ENCODE data around the gene ASB1. TPM values are rescaled to one million over a fixed set of nuclear protein-coding genes. Genes with fewer than 3 reads are reported as not detected.
A peak's percentile ranks its signal among the peaks of the same experiment; 100 is the strongest.

ASB1 gene
- total and polyA plus RNA-seq, 9 of the 15 experiments (the other 6 are each of a cell fraction or from before 2014, with no cell fraction given): 6.3 to 37.7 (median 23.9) TPM

GRCh38 chr2:238420878-238421694, 5.6 kb upstream of the ASB1 start (continued):
- TF ChIP-seq RCOR1 (IDR thresholded peaks at IDR 0.05; ENCODE audit: borderline replicate concordance in 1 of 2, low read depth in 2 of 2, low read length in 2 of 2) (peak in 1 of 2 experiments; percentile 74; a peak in 1 of 4 replicates), ZNF76 (CRISPR knock-in tag; IDR thresholded peaks at IDR 0.05; ENCODE audit: borderline replicate concordance) (no peak), C11orf30 (IDR thresholded peaks at IDR 0.05; ENCODE audit: low read depth) (no peak), ZNF121 (CRISPR knock-in tag; conservative IDR thresholded peaks at IDR 0.05) (no peak), SIN3A (IDR thresholded peaks at IDR 0.05; ENCODE audit: borderline replicate concordance in 2 of 2, control insufficient read depth in 1 of 2, low read depth in 2 of 2, low read length in 2 of 2) (no peak), ZNF318 (IDR thresholded peaks at IDR 0.05; ENCODE audit: borderline replicate concordance in 1 of 2, low read depth in 1 of 2) (no peak), PTBP1 (IDR thresholded peaks at IDR 0.05; ENCODE audit: low read depth, low read length) (no peak), ZBED1 (IDR thresholded peaks at IDR 0.05) (no peak), HMBOX1 (IDR thresholded peaks at IDR 0.05) (no peak), JUN (IDR thresholded peaks at IDR 0.05; ENCODE audit: borderline replicate concordance, low read depth, low read length) (no peak), JUN (CRISPR knock-in tag; IDR thresholded peaks at IDR 0.05; ENCODE audit: borderline replicate concordance) (no peak), SRSF3 (IDR thresholded peaks at IDR 0.05; ENCODE audit: insufficient read depth, low read length) (no peak), ZNF24 (IDR thresholded peaks at IDR 0.05) (no peak), THRB (CRISPR knock-in tag; conservative IDR thresholded peaks at IDR 0.05) (no peak), MCM3 (IDR thresholded peaks at IDR 0.05) (no peak), EZH2 (IDR thresholded peaks at IDR 0.05; ENCODE audit: borderline replicate concordance, low read depth, low read length) (no peak)
